GM19324 (cell line): Measurements from ENCODE around the gene MYH7.

Experiments used
- ATAC-seq: cut with Tn5 transposase; IDR thresholded peaks from one replicate; pipeline ENCODE4 v1.9.1; 2021; ENCODE audit warnings: mild to moderate bottlenecking, moderate library complexity; ENCODE audit not compliant: unreplicated experiment, low FRiP score

MYH7 gene

DNA sequence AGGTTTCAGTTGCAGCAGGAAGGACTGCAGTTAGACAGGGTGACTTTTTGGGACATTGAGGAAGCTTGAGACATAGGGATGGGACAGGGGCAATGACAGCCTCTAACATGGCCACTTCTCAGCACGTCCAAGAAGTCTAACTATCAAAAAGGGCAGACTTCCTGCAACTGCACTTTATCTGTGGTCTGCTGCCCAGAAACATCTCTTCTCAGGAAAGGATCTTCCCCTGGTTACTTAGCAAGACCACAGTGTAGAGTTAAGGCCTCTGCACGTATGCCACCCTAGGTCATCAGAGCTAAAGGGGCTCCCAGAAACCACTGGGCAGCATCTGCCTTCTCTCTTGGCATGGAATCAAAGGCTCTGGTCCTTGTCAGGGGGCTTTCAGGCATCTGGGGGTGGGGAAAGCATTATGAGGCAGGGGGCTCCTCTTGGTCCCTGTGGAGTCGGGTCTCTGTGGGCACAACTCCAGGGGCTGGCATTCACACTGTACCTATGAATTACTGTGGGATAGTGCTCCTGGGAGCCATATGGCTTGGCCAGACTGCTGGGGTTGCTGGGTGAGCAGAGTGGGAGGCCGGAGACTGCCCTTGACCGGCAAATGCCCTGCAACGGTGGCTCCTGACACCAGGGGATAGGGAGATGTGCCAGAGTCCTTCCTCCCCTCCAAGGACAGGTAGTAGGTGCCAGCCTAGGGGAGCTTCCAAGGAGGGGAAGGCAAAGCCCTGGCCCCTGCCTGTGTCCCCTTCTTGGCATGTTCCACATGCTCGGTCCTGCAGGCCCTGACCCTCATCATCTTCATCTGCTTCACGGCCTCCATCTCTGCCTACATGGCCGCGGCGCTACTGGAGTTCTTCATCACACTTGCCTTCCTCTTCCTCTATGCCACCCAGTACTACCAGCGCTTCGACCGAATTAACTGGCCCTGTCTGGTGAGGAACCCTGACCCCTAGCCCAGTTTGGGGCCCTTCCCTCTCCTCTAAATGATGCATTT, 57.6 kb downstream of the MYH7 start:
- ATAC-seq, result no peak

GRCh38 chr14:23377198-23377550, 58.3 kb downstream of the MYH7 start:
- ATAC-seq, result no peak

DNA sequence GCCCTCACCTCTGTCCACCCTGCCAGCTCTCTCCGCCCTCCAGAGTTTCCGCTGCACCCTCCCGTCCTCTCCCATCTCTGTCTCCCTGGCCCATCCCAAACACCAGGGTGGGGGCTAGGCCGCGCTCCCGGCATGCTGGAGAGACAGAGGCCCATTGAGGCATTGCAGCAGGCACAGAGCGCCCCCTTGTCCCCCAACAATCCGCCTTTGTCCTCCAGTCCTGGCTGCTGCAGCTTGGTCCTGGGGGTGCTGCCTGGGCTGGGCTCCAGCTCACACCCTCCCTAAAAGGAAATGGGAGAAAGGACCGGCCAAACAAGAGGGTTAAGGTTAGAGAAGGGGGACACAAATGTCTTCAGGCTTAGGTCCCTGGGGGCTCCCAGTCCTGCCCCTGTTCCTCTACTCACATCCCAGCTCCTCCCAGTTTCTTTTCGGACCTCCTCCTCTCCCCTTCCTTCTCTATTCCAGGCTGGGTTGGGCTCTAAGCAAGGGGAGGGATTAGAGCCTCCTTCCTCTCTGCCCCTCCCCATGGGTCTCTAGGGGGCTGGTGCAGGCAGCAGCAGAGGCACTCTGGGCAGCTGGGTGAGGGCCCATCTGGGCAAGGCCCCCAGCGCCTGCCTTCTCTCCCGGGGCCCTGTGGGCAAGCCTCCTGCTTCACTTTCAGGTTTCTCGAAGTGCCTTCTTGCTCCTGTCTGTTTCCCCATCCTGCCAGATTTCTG, 58.8 kb downstream of the MYH7 start, which contains the start of gene CMTM5:
Gene CMTM5, plus strand, starts transcription at position 565 of the 716 bp plus-strand sequence. CDS start 206 bp downstream, outside the sequence.
- no peak for ATAC-seq

DNA sequence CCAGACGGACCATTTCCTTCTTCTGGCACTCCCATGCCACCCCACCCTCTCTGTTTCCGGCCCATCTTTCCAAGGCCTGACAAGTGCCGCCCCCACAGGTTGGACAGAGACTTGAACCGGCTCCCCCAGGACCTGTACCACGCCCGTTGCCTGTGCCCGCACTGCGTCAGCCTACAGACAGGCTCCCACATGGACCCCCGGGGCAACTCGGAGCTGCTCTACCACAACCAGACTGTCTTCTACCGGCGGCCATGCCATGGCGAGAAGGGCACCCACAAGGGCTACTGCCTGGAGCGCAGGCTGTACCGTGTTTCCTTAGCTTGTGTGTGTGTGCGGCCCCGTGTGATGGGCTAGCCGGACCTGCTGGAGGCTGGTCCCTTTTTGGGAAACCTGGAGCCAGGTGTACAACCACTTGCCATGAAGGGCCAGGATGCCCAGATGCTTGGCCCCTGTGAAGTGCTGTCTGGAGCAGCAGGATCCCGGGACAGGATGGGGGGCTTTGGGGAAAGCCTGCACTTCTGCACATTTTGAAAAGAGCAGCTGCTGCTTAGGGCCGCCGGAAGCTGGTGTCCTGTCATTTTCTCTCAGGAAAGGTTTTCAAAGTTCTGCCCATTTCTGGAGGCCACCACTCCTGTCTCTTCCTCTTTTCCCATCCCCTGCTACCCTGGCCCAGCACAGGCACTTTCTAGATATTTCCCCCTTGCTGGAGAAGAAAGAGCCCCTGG, 59.8 kb downstream of the MYH7 start:
- no peak for ATAC-seq

DNA sequence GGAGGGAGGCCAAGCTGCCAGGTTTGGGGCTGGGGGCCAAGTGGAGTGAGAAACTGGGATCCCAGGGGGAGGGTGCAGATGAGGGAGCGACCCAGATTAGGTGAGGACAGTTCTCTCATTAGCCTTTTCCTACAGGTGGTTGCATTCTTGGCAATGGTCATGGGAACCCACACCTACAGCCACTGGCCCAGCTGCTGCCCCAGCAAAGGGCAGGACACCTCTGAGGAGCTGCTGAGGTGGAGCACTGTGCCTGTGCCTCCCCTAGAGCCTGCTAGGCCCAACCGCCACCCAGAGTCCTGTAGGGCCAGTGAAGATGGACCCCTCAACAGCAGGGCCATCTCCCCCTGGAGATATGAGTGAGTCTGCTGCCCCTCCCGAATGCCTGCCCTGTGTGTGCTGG, 62.4 kb downstream of the MYH7 start:
- no peak for ATAC-seq

- no peak for ATAC-seq
Observed at GRCh38 chr14:23372509-23372908, 63.0 kb downstream of the MYH7 start, which contains the start of gene IL25. TSS of gene IL25 (plus strand) at chr14:23372809.

- ATAC-seq, result no peak
Observed at GRCh38 chr14:23371865-23372264, 63.6 kb downstream of the MYH7 start.

GRCh38 chr14:23370221-23370620, 65.2 kb downstream of the MYH7 start:
- ATAC-seq, result no peak

DNA sequence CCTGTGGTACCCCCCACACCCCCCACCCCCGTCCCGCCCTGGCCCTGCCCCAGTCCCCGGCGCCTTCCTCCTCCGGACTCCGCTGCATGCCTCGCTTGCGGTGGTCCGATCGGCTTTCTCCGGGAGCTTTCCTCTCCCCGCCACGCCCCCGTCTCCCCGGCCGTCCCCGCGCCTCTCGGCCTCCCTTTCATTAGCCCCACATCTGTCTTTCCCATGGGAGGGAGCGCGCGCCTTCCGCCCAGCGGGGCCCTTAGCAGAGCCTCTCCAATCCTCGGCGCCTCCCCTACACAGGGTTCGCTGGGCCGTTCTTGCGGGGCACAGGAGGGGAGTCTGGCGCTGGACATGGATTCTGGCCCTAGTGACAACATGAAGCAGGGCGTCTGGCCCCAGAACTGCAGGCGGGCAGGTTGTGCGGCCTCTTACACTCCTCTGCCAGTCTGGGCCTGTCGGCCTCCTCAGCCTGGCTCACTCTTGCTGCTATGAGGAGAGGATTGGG, 69.0 kb downstream of the MYH7 start:
- no peak for ATAC-seq

- no peak for ATAC-seq
Observed at GRCh38 chr14:23365732-23366425, 69.6 kb downstream of the MYH7 start.

GRCh38 chr14:23365036-23365731, 70.3 kb downstream of the MYH7 start, which contains the start of gene EFS:
TSS of gene EFS (minus strand) at chr14:23365172. CDS start at chr14:23365025, 147 bp downstream.
- ATAC-seq, result no peak

- no peak for ATAC-seq
Observed at GRCh38 chr14:23364164-23365035, 71.1 kb downstream of the MYH7 start.
